Measurements from ENCODE around the gene NUP214.

The NUP214 gene

DNA sequence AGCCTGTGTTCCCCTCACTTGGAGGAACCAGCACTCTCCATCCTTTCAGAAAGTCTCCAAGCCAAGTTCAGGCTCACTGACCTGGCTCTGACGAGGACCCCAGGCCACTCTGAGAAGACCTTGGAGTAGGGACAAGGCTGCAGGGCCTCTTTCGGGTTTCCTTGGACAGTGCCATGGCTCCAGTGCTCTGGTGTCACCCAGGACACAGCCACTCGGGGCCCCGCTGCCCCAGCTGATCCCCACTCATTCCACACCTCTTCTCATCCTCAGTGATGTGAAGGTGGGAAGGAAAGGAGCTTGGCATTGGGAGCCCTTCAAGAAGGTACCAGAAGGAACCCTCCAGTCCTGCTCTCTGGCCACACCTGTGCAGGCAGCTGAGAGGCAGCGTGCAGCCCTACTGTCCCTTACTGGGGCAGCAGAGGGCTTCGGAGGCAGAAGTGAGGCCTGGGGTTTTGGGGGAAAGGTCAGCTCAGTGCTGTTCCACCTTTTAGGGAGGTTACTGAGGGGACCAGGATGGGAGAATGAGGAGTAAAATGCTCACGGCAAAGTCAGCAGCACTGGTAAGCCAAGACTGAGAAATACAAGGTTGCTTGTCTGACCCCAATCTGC is 4.7 kb upstream of the NUP214 start:
- Mint-ChIP-seq H3K36me3 (ENCODE audit: low read depth) (peaks cover 3% of the 10 kb centered on the region), H3K4me3 (no peak overlapping the region), H3K27me3 (peaks cover 15% of the 10 kb centered on the region), H3K4me1 (ENCODE audit: low read depth) (peaks cover 10% of the 10 kb centered on the region), H3K9me3 (no peaks in the 10 kb centered on the region), H3K27ac (no peak overlapping the region)

DNA sequence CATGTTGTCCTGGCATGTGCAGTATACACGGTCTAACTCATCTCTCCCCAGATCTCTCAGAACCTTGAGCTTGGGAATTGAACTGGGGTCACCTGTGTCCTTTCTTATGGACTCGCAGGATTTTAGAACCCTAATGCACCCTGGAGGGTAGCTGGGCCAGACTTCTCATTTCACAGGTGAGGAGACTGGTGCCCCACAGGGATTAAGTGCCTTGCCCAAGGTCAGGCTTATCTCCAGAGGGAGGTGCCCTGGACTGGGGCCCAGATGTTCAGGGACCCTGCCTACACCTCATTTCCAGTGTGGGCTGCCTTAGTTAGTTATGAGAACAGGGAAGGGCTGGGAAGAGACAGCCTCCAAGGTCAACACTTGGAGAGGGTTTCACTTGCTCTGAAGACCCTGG is 4.0 kb upstream of the NUP214 start:
- H3K4me3 Mint-ChIP-seq = no peak overlapping the region
- no peaks in the 10 kb centered on the region for H3K9me3 Mint-ChIP-seq
- H3K4me1 Mint-ChIP-seq (ENCODE audit: low read depth) = peaks cover 16% of the 10 kb centered on the region
- peaks cover 3% of the 10 kb centered on the region for H3K36me3 Mint-ChIP-seq (ENCODE audit: low read depth)
- peaks cover 15% of the 10 kb centered on the region for H3K27me3 Mint-ChIP-seq
- no peak overlapping the region for H3K27ac Mint-ChIP-seq

DNA sequence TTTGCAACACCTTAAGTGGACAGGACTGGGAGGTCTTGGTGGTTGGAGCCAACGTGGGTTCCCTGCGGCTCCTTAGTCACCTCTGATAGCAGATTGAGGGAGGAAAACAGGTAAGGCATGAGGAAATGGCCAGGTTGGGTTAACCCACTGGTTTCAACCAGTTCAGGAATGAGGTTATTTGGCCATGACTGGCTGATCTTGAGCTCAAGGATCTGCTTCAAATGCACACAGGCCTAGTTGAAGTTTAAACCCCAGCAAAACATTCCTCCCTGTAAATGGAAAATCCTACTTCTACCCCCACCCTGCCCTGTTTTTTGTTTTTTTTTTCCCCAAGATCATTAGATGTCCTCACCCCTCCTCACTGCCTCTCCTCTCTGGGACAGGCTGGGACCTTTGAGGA is 3.2 kb upstream of the NUP214 start:
- no peak overlapping the region for H3K4me3 Mint-ChIP-seq
- H3K36me3 Mint-ChIP-seq (ENCODE audit: low read depth) = peaks cover 3% of the 10 kb centered on the region
- peaks cover 9% of the 10 kb centered on the region for H3K27me3 Mint-ChIP-seq
- H3K4me1 Mint-ChIP-seq (ENCODE audit: low read depth) = peaks cover 21% of the 10 kb centered on the region
- no peak overlapping the region for H3K27ac Mint-ChIP-seq
- H3K9me3 Mint-ChIP-seq = no peaks in the 10 kb centered on the region

DNA sequence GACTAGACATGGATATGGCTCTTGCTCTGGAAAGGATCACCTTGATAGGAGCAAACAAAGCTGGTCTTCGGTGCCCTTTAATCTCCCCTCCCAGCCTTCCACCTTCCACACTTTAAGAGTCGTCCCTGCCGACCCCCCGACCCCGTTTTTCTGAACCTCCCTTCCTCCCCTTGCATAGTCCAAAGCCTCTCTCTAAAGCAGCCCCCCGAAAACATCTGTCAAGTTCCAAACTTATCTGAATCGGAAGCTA is 423 bp upstream of the NUP214 start:
- Mint-ChIP-seq H3K4me1 (ENCODE audit: low read depth) (peaks cover 35% of the 10 kb centered on the region), H3K27ac (peak overlapping the region; percentile 99), H3K9me3 (no peaks in the 10 kb centered on the region), H3K27me3 (no peaks in the 10 kb centered on the region), H3K36me3 (ENCODE audit: low read depth) (peaks cover 30% of the 10 kb centered on the region), H3K4me3 (peak overlapping the region; percentile 99)

DNA sequence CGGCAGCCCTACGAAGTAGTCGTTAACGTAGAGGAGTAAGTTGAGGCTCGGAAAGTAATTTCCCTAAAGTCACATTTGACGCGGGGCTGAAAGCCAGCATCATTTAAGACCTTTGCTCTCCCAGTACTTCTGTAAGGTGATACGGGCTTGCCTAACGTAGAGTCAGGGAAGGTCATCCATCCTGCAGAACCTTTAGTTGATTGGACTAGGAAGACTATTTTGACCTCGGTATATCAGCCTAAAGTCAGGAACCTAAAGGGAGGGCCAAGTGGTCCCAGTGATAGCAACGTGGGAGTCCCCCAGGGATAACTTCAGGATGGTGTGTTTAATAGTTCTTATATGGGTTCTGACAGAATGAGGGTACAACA is 657 bp downstream of the NUP214 start:
- H3K27ac Mint-ChIP-seq = peak overlapping the region; percentile 99
- no peaks in the 10 kb centered on the region for H3K9me3 Mint-ChIP-seq
- H3K4me3 Mint-ChIP-seq = peak overlapping the region; percentile 99
- H3K4me1 Mint-ChIP-seq (ENCODE audit: low read depth) = peaks cover 38% of the 10 kb centered on the region
- H3K36me3 Mint-ChIP-seq (ENCODE audit: low read depth) = peaks cover 39% of the 10 kb centered on the region
- H3K27me3 Mint-ChIP-seq = no peaks in the 10 kb centered on the region

DNA sequence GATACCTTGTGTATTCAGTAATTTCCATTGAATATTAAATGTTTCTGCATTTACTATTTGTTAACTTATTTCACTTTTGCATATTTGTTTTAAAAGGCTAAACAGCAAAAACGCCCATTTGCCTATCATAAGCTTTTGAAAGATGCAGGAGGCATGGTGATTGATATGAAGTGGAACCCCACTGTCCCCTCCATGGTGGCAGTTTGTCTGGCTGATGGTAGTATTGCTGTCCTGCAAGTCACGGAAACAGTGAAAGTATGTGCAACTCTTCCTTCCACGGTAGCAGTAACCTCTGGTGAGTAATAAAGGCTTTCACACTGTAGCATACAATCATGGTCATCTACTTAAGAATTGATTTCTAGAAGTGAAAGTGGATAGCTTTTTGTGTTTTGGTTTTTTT is 3.8 kb downstream of the NUP214 start:
- H3K27me3 Mint-ChIP-seq = no peaks in the 10 kb centered on the region
- peaks cover 38% of the 10 kb centered on the region for H3K4me1 Mint-ChIP-seq (ENCODE audit: low read depth)
- H3K9me3 Mint-ChIP-seq = no peaks in the 10 kb centered on the region
- H3K27ac Mint-ChIP-seq = peak overlapping the region; percentile 12
- peaks cover 64% of the 10 kb centered on the region for H3K36me3 Mint-ChIP-seq (ENCODE audit: low read depth)
- H3K4me3 Mint-ChIP-seq = no peak overlapping the region

DNA sequence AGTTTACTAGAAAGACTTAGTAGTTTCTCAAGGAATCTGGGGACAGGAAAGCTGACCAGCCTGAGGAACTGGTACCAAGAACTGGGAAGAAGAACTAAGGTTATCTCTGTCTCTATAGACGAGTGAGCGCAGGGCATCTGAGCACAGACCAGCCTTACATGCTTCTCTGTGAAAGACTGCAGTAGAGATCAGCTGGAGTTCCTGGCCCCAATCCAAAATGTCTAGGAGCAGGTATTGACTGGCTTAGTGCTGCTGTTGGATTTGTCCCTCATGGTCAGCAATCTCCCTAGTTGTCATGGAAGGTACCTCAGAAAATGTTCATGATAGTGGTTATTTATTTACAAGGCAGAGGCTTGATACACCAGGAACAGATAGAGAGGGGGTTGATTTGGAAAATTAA is 13.3 kb downstream of the NUP214 start:
- H3K9me3 Mint-ChIP-seq = no peaks in the 10 kb centered on the region

DNA sequence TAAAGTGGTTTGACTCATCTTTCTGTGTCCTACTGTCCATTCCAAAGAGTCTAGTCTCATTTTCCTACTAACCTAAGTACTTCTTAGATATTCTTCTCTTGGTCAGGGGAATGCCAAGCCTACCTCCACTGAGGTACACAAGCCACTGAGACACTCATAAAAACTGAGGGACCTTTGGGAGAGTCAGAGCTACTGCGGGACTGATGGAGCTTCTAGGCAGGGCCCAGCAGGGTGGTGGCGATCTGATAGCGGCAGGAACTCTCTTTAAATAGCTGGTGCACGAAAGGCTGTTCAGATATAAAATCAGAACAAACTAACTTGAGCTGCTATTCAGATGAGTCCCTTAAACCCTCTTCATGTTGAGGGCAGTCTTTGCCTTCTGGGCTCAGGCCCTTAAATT is 14.7 kb downstream of the NUP214 start:
- H3K4me3 Mint-ChIP-seq = no peak overlapping the region
- no peaks in the 10 kb centered on the region for H3K27me3 Mint-ChIP-seq
- peak overlapping the region; percentile 57 for H3K27ac Mint-ChIP-seq
- no peaks in the 10 kb centered on the region for H3K4me1 Mint-ChIP-seq (ENCODE audit: low read depth)
- H3K9me3 Mint-ChIP-seq = no peaks in the 10 kb centered on the region
- H3K36me3 Mint-ChIP-seq (ENCODE audit: low read depth) = peaks cover 86% of the 10 kb centered on the region

More for the DNA sequence above, 13.3 kb downstream of the NUP214 start:
- Mint-ChIP-seq H3K4me1 (ENCODE audit: low read depth) (no peaks in the 10 kb centered on the region), H3K27me3 (no peaks in the 10 kb centered on the region), H3K36me3 (ENCODE audit: low read depth) (peaks cover 87% of the 10 kb centered on the region), H3K4me3 (no peak overlapping the region), H3K27ac (no peak overlapping the region)

DNA sequence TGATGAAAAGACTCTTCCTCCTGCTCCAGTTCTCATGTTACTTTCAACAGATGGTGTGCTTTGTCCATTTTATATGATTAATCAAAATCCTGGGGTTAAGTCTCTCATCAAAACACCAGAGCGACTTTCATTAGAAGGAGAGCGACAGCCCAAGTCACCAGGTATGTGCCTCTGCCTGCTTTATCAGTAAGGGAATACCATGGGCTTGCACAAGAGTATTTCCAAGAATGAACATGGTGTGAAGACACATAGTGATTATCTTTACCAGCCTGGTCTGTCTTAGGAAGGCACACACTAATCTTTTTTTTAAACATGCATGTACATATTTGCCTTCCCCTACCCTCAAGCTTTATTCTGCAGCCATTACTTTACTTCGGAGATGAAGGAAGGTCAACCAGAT is 15.2 kb downstream of the NUP214 start:
- no peaks in the 10 kb centered on the region for H3K9me3 Mint-ChIP-seq
- no peaks in the 10 kb centered on the region for H3K27me3 Mint-ChIP-seq
- peak overlapping the region; percentile 57 for H3K27ac Mint-ChIP-seq
- H3K36me3 Mint-ChIP-seq (ENCODE audit: low read depth) = peaks cover 86% of the 10 kb centered on the region
- H3K4me3 Mint-ChIP-seq = no peak overlapping the region
- H3K4me1 Mint-ChIP-seq (ENCODE audit: low read depth) = no peaks in the 10 kb centered on the region

DNA sequence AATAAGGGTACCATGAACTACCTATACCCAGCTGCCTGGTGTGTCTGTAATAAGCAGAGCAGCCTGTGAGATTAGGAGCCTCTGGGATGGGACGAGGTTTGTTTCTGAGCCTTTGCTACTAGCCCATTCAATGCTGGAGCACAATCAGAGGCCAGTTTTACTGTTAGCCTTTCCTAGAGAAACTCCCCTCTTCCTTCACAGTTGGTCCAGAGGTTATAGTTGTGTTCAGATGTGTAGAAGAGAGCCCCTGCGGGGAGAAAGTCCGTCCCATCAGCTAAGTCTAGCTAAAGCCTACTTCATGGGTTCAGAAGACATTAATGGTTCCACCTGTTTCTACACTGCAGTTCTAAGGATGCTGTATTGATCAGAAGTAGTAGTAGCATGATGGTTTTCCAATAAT is 16.8 kb downstream of the NUP214 start:
- H3K27ac Mint-ChIP-seq = no peak overlapping the region
- H3K36me3 Mint-ChIP-seq (ENCODE audit: low read depth) = peaks cover 87% of the 10 kb centered on the region
- H3K4me3 Mint-ChIP-seq = no peak overlapping the region
- H3K4me1 Mint-ChIP-seq (ENCODE audit: low read depth) = no peaks in the 10 kb centered on the region
- H3K27me3 Mint-ChIP-seq = no peaks in the 10 kb centered on the region
- no peaks in the 10 kb centered on the region for H3K9me3 Mint-ChIP-seq

DNA sequence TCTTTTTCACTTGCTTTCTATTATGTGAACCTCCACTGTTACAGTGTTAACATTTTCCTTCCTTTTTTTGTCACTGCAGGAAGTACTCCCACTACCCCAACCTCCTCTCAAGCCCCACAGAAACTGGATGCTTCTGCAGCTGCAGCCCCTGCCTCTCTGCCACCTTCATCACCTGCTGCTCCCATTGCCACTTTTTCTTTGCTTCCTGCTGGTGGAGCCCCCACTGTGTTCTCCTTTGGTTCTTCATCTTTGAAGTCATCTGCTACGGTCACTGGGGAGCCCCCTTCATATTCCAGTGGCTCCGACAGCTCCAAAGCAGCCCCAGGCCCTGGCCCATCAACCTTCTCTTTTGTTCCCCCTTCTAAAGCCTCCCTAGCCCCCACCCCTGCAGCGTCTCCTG is 18.8 kb downstream of the NUP214 start:
- H3K27me3 Mint-ChIP-seq = no peaks in the 10 kb centered on the region
- H3K4me1 Mint-ChIP-seq (ENCODE audit: low read depth) = peaks cover 3% of the 10 kb centered on the region
- H3K4me3 Mint-ChIP-seq = no peak overlapping the region
- H3K27ac Mint-ChIP-seq = no peak overlapping the region
- peaks cover 85% of the 10 kb centered on the region for H3K36me3 Mint-ChIP-seq (ENCODE audit: low read depth)
- H3K9me3 Mint-ChIP-seq = no peaks in the 10 kb centered on the region

DNA sequence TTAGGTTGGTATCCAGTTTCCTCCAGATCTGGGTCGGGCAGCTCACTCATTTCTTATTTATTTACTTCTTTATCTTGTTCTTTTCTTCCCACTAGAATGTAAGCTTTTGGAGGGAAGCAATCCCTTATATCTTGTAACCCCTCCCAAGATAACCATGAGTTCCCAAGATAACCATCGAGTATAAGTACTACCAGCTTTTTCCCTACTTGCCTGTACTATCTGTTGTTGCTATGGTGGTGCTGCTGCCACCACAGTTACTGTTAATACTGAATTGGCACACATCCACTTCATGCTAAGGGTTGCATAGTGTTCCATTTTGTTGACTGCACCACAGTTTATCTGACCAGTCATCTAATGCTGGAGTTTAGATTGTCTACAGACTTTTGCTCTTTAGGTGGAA is 19.9 kb downstream of the NUP214 start:
- peaks cover 85% of the 10 kb centered on the region for H3K36me3 Mint-ChIP-seq (ENCODE audit: low read depth)
- H3K9me3 Mint-ChIP-seq = no peaks in the 10 kb centered on the region
- no peaks in the 10 kb centered on the region for H3K27me3 Mint-ChIP-seq
- H3K4me3 Mint-ChIP-seq = no peak overlapping the region
- no peak overlapping the region for H3K27ac Mint-ChIP-seq
- H3K4me1 Mint-ChIP-seq (ENCODE audit: low read depth) = peaks cover 11% of the 10 kb centered on the region

DNA sequence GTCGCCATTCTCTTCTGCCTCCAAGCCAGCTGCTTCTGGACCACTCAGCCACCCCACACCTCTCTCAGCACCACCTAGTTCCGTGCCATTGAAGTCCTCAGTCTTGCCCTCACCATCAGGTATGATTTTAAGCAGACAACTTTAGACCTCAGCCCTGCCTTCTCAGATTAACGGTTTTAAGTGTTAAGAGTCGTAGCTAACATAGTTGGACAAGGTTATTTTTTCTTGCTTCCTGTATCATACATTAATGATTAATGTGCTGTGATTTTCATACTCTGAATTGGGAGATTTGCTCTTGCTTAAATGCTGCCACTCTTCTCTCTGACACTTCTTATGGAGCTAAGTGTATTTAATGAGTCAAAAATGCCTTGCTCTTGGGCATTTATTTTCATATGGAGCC is 20.8 kb downstream of the NUP214 start:
- Mint-ChIP-seq H3K27ac (no peak overlapping the region), H3K36me3 (ENCODE audit: low read depth) (peaks cover 83% of the 10 kb centered on the region), H3K4me3 (no peak overlapping the region), H3K27me3 (no peaks in the 10 kb centered on the region), H3K9me3 (no peaks in the 10 kb centered on the region), H3K4me1 (ENCODE audit: low read depth) (peaks cover 11% of the 10 kb centered on the region)

DNA sequence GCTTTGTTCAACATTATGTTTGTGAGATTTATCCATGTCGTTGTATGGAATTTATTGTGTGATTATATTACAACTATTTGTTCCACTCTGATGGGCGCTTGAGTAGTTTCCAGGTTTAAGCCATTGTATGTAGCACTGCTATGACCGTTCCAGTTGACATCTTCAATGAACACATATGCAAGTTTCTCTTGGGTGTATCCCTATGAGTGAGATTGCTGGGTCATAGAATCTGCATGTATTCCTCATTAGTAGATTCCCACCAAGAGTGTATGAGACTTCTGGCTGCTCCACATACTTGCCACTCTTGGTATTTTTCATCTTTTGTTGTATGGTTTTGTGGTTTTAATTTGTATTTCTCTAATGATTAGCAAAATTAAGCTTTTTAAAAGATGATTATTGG is 22.9 kb downstream of the NUP214 start:
- no peak overlapping the region for H3K4me3 Mint-ChIP-seq

DNA sequence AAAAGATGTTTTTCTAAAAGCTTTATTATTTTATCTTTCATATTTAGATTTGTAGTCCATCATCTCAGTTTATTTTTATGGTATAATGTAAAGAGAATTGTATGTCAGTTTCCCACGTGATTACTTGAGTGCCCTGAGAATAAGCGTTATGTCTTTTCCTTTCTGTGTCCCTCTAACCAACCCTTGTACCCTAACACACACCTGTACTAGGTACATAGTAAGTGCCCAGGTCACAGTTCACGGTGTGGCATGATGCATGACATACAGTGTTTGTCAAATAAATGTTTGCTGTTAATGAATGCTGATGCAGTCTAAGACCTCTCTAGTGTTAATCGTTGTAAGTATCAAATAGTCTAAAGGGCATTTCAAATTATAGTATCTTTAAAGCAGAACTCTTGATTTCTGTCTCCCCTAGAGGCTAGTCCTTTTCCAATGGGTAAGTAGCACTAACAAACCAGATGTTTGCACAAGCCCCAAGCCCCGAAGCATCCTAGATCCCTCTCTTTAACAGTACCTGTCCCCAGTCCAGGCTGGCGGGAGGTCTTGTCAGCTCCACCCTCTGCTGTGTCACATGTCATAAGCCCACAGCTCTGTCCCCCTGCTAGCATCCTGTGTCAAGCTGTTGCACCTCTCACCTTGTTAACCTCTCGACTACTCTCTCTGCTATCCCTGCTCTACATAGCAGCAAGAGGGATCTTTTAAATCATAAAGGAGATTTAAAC is 23.7 kb downstream of the NUP214 start:
- no peak overlapping the region for H3K4me3 Mint-ChIP-seq
- H3K9me3 Mint-ChIP-seq = no peaks in the 10 kb centered on the region
- H3K4me1 Mint-ChIP-seq (ENCODE audit: low read depth) = peaks cover 11% of the 10 kb centered on the region
- H3K27me3 Mint-ChIP-seq = no peaks in the 10 kb centered on the region
- peak overlapping the region; percentile 64 for H3K27ac Mint-ChIP-seq
- peaks cover 85% of the 10 kb centered on the region for H3K36me3 Mint-ChIP-seq (ENCODE audit: low read depth)

More for the DNA sequence above, 22.9 kb downstream of the NUP214 start:
- Mint-ChIP-seq H3K4me1 (ENCODE audit: low read depth) (peaks cover 11% of the 10 kb centered on the region), H3K36me3 (ENCODE audit: low read depth) (peaks cover 85% of the 10 kb centered on the region), H3K27ac (no peak overlapping the region), H3K27me3 (no peaks in the 10 kb centered on the region), H3K9me3 (no peaks in the 10 kb centered on the region)

DNA sequence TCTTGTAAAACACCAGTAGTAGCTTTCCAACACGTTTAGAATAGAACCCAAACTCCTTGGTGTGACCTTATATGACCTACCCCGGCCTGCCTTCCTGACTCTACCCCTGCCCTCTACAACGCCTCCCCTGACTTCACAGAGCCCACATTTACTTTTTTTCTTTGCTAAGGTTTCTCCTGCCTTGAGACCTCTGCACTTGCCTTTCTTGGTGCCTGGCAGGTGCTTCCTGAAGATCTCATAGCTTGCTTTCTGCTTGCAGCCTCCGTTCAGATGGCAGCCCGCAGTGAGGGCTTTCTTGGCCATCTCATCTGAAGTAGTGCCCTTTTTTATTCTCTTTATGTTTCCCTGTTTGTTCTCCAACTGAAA is 24.3 kb downstream of the NUP214 start:
- H3K4me3 Mint-ChIP-seq = no peak overlapping the region
- peak overlapping the region; percentile 64 for H3K27ac Mint-ChIP-seq
- no peaks in the 10 kb centered on the region for H3K9me3 Mint-ChIP-seq
- peaks cover 11% of the 10 kb centered on the region for H3K4me1 Mint-ChIP-seq (ENCODE audit: low read depth)
- H3K27me3 Mint-ChIP-seq = no peaks in the 10 kb centered on the region
- peaks cover 85% of the 10 kb centered on the region for H3K36me3 Mint-ChIP-seq (ENCODE audit: low read depth)
